IMR-90 (cell line): ENCODE measurements around the gene NPFFR1.

Experiments
- CTCF ChIP-seq: conservative IDR thresholded peaks from 2 replicates; pipeline ENCODE4 v1.5.1; 2012; ENCODE audit warnings: mild to moderate bottlenecking, low read depth, low read length, improper control_type of control experiment
- MAZ ChIP-seq: IDR thresholded peaks from 2 replicates; pipeline ENCODE4 v1.6.1; 2012; ENCODE audit warnings: low read depth, mild to moderate bottlenecking, low read length, improper control_type of control experiment, moderate library complexity, borderline replicate concordance
- POLR2A ChIP-seq: IDR thresholded peaks from 2 replicates; pipeline ENCODE4 v1.6.1; 2012; ENCODE audit warnings: mild to moderate bottlenecking, low read depth, low read length
- SMC3 ChIP-seq: fragments of 150-350 bp; IDR thresholded peaks from 2 replicates; pipeline ENCODE4 v1.6.1; 2016; ENCODE audit warnings: low read depth, mild to moderate bottlenecking, antibody characterized with exemption, low read length, moderate library complexity

- TF ChIP-seq MAZ: no peak
- no peak for TF ChIP-seq CTCF
- no peak for TF ChIP-seq SMC3
- TF ChIP-seq POLR2A: no peak
These were observed 746 bp downstream of the NPFFR1 start for GRCh38 chr10:70283071-70283444.
